ENCODE measurements around the gene FIBCD1.

DNA sequence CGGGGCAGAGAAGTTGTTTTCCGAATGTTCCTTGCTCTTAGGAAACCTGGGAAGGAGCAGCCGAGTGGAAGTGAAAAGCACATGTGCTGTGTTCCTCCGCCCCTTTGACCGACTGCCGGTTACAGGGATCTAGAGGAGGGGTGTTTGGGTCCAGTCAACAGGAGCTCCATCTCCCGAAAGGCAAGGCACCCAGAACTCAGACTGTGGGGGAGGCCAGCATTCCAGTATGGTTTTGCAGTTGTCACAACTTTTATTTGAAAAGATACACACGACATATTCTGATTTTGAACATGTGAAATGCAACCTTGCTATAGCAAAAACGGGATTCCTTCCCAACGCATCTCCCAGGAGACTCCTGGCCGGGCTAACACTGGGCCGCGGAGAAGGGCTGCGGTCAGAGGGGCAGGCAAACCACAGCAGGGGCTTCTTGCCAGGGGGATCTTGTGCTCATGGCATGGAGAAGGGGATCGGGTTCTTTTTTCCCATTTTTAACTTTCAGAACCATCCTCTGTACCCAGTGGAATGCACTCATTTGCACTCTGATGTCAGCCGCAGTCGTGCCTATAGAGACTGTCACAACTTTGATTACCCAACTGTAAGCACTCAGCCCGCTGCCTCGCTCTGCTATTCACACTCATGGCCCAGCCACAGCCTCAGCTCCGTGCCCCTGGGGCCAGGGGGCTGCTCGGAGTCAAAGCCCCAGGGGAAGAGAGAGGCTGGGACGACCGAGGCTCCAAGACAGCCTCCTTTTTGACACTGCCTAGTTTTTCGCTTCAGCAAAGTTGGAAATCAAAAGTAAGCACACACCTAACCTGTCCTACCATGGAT is 46.4 kb downstream of the FIBCD1 start:
- TF ChIP-seq, protein P1, sequence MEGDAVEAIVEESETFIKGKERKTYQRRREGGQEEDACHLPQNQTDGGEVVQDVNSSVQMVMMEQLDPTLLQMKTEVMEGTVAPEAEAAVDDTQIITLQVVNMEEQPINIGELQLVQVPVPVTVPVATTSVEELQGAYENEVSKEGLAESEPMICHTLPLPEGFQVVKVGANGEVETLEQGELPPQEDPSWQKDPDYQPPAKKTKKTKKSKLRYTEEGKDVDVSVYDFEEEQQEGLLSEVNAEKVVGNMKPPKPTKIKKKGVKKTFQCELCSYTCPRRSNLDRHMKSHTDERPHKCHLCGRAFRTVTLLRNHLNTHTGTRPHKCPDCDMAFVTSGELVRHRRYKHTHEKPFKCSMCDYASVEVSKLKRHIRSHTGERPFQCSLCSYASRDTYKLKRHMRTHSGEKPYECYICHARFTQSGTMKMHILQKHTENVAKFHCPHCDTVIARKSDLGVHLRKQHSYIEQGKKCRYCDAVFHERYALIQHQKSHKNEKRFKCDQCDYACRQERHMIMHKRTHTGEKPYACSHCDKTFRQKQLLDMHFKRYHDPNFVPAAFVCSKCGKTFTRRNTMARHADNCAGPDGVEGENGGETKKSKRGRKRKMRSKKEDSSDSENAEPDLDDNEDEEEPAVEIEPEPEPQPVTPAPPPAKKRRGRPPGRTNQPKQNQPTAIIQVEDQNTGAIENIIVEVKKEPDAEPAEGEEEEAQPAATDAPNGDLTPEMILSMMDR (IDR thresholded peaks at IDR 0.05): no peak
- no peak for TF ChIP-seq POLR2A (IDR thresholded peaks at IDR 0.05)
